IPS-15b (cell line): ENCODE data around the gene HCFC1.
A peak's percentile ranks its signal among the peaks of the same experiment; 100 is the strongest.

Source experiments
- H3K27me3 ChIP-seq: one replicate; pipeline ENCODE4 v1.6.1; 2013; ENCODE audit warnings: low read length; ENCODE audit not compliant: control insufficient read depth, insufficient read depth
- H3K36me3 ChIP-seq: one replicate; pipeline ENCODE4 v1.6.1; 2013; ENCODE audit warnings: low read length; ENCODE audit not compliant: control insufficient read depth, insufficient read depth
- H3K4me1 ChIP-seq: one replicate; pipeline ENCODE4 v1.6.1; 2013; ENCODE audit warnings: mild to moderate bottlenecking, low read length; ENCODE audit not compliant: control insufficient read depth, insufficient read depth
- H3K4me3 ChIP-seq: one replicate; pipeline ENCODE4 v1.5.1; 2013; ENCODE audit warnings: low read depth, low read length
- H3K9ac ChIP-seq: one replicate; pipeline ENCODE4 v1.6.1; 2013; ENCODE audit warnings: low read depth, mild to moderate bottlenecking, low read length
- H3K9me3 ChIP-seq: one replicate; pipeline ENCODE4 v1.6.1; 2013; ENCODE audit warnings: mild to moderate bottlenecking, low read length; ENCODE audit not compliant: control insufficient read depth, insufficient read depth

The HCFC1 gene

DNA sequence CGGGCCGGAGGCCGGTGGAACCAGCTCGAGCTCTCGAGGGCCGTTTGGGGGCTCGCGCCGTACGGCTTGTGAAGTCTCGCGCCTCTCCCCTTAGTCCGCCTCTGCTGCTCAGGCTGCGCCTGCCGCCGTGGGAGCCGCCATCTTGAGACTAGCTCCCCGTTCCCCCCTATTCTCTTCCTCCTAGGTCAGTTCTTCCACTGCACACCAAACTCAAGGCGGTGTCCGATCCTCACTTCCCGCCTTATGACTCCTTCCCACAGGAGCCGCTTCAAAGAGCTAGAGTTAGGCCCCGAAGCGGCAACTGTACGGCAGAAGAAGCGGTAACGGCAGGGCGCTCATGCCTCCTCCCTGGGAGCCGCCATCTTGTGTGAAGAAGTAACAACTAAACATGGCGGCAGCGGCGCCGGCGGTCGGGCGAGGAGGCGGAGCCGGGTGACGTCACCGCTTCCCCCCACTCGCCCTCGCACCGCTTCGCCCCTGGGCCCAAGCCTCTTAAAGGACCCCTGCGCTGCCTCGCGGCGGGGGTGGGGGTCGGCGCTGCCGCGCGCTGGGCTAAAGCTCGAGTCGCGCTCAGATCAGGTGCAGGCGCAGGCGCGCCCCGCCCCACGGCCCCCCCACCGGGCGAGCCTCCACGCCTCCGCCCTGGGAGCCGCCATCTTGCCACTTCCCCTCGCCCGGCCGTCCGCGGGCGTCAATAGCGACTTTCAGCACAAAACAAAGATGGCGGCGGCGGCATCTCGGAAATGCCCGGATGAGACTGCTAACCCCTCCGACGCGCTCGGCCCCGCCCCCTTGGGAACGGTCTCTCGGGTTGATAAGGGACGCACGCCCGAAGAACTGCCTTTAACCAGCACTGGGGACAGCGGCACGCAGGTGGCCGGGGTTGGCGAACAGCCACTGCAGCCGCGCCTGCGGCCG, at the start of gene HCFC1:
Gene HCFC1 (minus strand): TSS at position 369 of the 918 bp plus-strand sequence. CDS start 978 bp downstream, outside the sequence.
- Histone ChIP-seq H3K9me3 (peaks cover 8% of the 10 kb centered on the region), H3K4me3 (peak within 1 kb of the TSS; percentile 95), H3K4me1 (peaks cover 3% of the 10 kb centered on the region), H3K27me3 (no peaks in the 10 kb centered on the region), H3K9ac (peak within 1 kb of the TSS; percentile 98), H3K36me3 (peaks cover 5% of the 10 kb centered on the region)

DNA sequence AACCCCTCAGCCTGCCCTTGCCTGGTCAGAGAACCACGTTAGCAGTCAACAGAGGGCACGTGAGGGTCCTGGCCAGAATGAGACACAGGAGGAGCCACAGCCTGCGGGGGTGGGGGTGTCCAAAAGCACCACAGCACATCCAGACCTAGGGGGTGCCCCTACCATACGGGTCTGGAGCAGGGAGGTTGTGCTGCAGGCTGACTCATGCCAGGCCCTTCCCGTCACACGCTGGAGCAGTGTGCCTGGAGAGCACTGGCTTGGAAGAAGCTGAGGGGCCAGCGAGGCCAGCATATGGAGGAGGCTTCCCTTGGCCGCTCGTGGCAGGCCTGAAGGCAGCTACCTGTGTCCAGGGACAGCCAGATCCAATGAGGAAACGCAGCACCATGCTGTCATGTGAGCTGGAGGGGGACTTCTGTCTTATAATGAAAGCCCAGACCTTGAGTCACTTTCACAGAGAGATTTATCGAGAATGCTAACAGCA, 49.6 kb upstream of the HCFC1 start:
- H3K36me3 ChIP-seq: peaks cover 13% of the 10 kb centered on the region
- no peaks in the 10 kb centered on the region for H3K4me1 ChIP-seq
- H3K4me3 ChIP-seq: no peak overlapping the region
- H3K9ac ChIP-seq: no peak overlapping the region
- H3K9me3 ChIP-seq: no peaks in the 10 kb centered on the region
- H3K27me3 ChIP-seq: no peaks in the 10 kb centered on the region

DNA sequence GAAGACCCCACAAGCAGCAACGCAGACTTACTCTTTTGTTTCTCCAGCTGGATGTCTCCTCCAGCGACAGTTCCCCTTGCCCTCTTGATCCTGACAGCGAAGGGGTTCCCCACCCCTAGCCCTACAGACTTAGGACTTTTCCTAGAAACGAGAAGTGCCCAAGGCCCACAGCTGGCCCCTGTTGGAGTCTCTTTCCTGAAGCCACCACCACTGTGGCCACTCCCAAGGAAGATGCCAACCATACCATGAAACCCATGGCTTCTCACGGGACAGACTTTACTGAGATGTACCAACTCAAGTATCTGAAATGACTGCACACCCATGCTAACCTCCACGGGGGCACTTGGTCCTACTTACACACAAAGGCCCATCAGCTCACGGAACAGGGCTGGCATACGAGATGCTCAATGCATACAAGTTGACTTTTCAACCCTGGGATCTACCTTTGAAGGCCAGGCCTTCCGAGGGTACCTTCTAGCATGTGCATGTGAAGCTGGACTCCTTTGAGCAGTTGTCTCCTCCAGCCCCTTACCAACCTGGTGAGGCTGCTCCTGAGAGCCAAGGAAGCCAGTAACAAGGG, 49.0 kb upstream of the HCFC1 start:
- Histone ChIP-seq H3K36me3 (peaks cover 13% of the 10 kb centered on the region), H3K9me3 (no peaks in the 10 kb centered on the region), H3K27me3 (no peaks in the 10 kb centered on the region), H3K4me3 (peak overlapping the region; percentile 45), H3K9ac (no peak overlapping the region), H3K4me1 (no peaks in the 10 kb centered on the region)

DNA sequence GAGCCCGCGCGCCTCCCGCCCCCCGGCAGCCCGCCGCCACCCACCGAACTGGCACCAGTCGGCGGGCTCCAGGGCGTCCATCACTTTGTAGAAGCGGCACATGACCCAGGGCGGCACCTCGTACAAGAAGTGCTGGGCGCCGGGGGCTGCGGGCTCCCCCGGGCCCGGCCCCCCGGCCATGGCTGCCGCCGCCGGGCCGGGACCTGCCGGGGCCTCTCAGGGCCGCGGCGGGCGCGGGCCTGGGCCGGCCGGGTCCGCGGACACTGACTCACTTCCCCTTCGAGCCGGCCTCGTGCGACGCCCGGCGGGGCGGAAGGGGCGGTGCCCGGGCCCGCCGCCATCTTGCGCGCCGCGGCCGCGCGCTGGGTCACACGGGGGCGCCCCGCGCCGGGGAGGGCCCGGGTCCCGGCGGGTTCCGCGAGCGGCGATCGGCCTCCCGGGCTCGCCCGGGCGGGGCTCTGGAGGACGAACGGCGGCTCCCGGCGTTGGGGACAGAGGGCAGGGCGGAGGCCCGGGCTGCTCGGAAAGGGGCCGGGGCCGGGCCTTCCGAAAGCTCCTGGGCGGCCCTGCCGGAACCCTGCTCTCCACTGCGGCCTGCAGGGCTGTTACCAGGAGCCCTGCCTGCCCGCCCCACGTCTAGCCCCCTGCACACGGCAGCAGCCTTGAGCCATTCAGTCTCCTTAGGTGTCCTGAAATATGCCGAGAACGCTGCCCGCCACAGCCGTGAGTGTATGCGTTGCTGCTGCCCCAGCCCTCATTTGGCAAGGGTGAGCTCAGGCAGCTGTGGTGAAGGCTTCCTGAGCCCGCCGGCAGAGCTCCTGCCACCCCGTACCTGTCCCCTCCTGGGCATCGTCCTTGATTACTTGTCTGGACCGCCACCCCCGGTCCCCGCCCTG, 48.3 kb upstream of the HCFC1 start, which contains the start of gene IRAK1:
Gene IRAK1 (minus strand): TSS at position 270 of the 896 bp plus-strand sequence. CDS start 90 bp downstream, at position 180.
- no peaks in the 10 kb centered on the region for H3K27me3 ChIP-seq
- peak within 1 kb of the TSS; percentile 45 for H3K4me3 ChIP-seq
- H3K9me3 ChIP-seq: no peaks in the 10 kb centered on the region
- peaks cover 15% of the 10 kb centered on the region for H3K36me3 ChIP-seq
- H3K4me1 ChIP-seq: no peaks in the 10 kb centered on the region
- peak within 1 kb of the TSS; percentile 24 for H3K9ac ChIP-seq

GRCh38 chrX:154019061-154019621, 47.5 kb upstream of the HCFC1 start:
- Histone ChIP-seq H3K9ac (peak overlapping the region; percentile 24), H3K27me3 (no peaks in the 10 kb centered on the region), H3K4me3 (no peak overlapping the region), H3K36me3 (peaks cover 16% of the 10 kb centered on the region), H3K4me1 (no peaks in the 10 kb centered on the region), H3K9me3 (no peaks in the 10 kb centered on the region)

GRCh38 chrX:154018518-154019060, 47.0 kb upstream of the HCFC1 start:
- Histone ChIP-seq H3K9me3 (no peaks in the 10 kb centered on the region), H3K9ac (no peak overlapping the region), H3K36me3 (peaks cover 16% of the 10 kb centered on the region), H3K4me3 (no peak overlapping the region), H3K27me3 (no peaks in the 10 kb centered on the region), H3K4me1 (no peaks in the 10 kb centered on the region)

GRCh38 chrX:154017766-154018517, 46.3 kb upstream of the HCFC1 start:
- H3K4me3 ChIP-seq: no peak overlapping the region
- H3K4me1 ChIP-seq: no peaks in the 10 kb centered on the region
- no peaks in the 10 kb centered on the region for H3K9me3 ChIP-seq
- no peak overlapping the region for H3K9ac ChIP-seq
- no peaks in the 10 kb centered on the region for H3K27me3 ChIP-seq
- peaks cover 16% of the 10 kb centered on the region for H3K36me3 ChIP-seq

DNA sequence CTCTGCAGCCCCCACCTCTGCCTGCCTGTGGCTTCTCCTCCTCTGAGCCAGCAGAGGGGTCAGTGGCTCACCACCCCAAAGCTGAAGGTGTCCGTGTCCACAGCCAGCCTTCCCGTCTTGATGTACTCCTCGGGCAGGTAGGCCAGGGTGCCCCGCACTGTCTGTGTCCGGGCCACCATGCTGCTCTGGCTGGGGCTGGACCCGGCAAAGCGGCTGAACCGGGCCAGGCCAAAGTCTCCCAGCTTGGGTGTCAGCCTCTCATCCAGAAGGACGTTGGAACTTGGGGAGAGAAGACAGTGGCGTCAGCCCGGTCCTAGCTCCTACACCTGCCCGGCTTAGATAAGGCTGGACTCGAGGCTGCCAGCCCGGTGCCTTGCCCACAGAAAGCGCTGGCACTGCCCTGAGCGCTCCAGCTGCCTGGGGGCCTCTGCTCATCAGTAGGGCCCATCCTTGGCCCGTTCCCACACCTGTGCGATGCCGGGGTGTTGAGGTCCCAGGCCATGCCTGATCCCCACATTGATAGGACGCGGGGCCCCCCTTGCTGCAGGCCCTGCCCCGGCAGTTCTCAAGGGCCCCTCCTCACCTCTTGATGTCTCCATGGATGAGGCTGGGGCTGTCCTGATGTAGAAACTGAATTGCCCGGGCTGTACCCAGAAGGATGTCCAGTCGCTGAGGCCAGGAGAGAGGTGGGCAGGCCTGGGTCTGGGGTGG, 44.9 kb upstream of the HCFC1 start:
- Histone ChIP-seq H3K9me3 (no peaks in the 10 kb centered on the region), H3K36me3 (peaks cover 16% of the 10 kb centered on the region), H3K4me1 (no peaks in the 10 kb centered on the region), H3K9ac (no peak overlapping the region), H3K4me3 (no peak overlapping the region), H3K27me3 (no peaks in the 10 kb centered on the region)

- H3K9me3 ChIP-seq: no peaks in the 10 kb centered on the region
- no peaks in the 10 kb centered on the region for H3K27me3 ChIP-seq
- H3K9ac ChIP-seq: no peak overlapping the region
- no peak overlapping the region for H3K4me3 ChIP-seq
- no peaks in the 10 kb centered on the region for H3K4me1 ChIP-seq
- H3K36me3 ChIP-seq: peaks cover 16% of the 10 kb centered on the region
Observed at GRCh38 chrX:154015581-154016264, 44.1 kb upstream of the HCFC1 start.
